Cerebellar cortex (tissue), 1 donor: ENCODE data around the gene HNF1B.

ENCODE experiments used
- DNase-seq: peaks from one replicate; pipeline ENCODE4 v3.0.0-alpha.2; 2015; ENCODE audit warnings: low spot score

HNF1B gene

GRCh38 chr17:37671824-37672547, 72.9 kb downstream of the HNF1B start:
- no peak for DNase-seq

DNA sequence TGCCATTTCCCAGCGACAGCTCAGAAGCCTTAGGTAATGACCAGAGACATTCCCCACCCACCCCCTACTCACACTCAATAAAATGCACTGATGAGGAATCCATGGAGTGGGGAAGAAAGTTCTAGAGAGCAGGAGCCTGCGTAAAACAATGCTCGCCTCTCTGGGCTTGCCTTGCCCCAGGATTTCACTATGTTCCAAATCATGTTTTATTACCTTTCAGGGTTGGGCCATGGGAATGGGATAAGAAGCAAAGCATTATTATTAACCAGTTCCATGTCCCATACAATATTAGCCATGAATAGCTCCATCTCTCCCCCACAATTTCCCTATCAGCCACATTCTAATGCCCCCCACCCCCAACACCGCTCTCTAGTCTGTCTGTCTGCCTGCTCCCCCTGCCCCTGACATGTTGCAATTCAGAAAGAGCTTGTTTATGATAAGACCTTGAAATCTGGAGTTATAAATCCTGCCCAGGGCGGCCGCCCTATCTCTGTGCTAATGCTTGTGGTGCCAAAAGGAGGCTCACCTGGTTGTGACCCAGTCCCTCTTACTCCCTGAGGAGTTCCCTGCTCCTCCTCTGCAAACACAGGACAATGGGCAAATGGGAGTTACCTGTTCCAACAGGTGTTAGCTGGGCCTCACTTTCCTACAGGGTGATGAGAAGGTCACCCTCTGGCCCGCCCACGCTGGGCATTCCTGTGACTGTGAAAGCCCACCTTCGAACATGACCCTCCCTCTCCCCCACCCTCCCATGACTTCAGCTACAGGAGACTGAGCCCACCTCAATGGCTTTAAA, 73.6 kb downstream of the HNF1B start:
- DNase-seq: no peak

DNA sequence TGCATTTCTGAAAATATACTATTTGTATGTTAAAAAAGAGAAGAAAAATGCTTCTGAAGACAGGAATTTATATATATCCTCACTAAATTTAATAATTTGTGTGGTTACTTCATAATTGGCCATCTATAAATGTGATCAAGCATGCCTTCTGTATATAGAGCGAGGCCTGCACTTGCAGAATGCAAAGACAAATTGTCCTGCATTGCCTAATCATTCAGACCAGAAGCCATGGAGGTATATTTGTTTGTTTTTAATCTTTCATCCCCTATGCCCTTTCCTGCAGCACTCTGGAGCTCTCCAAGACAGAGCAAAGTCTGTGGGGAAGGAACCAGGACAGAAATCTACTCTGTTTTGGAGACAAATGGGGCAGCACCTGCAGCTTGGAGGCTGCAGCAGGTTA, 77.8 kb downstream of the HNF1B start:
- no peak for DNase-seq

GRCh38 chr17:37664214-37664613, 80.6 kb downstream of the HNF1B start:
- DNase-seq: no peak

GRCh38 chr17:37662353-37662752, 82.5 kb downstream of the HNF1B start:
- no peak for DNase-seq

GRCh38 chr17:37661400-37662014, 83.4 kb downstream of the HNF1B start:
- DNase-seq: no peak

GRCh38 chr17:37659925-37660324, 84.9 kb downstream of the HNF1B start:
- DNase-seq: no peak

- no peak for DNase-seq
Observed at GRCh38 chr17:37657202-37657601, 87.7 kb downstream of the HNF1B start.

DNA sequence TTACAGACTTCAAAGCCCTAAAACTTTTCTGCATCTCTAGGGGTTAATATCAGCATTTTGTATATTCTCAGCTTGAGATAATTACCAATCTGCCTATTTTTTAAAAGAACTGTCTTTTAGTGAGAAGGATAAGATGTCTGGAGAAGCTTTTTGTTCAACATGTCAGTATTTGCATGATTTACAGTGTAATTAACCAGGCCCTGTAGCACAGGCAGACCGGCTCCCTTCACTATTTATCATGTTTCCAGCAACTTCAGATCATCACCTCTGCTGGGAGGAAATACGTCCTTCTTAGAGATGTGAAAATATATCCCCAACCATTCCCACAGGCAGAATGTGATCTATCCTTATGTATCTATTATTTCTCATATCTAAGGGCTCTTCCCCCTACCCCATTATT, 93.0 kb downstream of the HNF1B start:
- DNase-seq: no peak

GRCh38 chr17:37650419-37651003, 94.3 kb downstream of the HNF1B start:
- peak; percentile 37 for DNase-seq

DNA sequence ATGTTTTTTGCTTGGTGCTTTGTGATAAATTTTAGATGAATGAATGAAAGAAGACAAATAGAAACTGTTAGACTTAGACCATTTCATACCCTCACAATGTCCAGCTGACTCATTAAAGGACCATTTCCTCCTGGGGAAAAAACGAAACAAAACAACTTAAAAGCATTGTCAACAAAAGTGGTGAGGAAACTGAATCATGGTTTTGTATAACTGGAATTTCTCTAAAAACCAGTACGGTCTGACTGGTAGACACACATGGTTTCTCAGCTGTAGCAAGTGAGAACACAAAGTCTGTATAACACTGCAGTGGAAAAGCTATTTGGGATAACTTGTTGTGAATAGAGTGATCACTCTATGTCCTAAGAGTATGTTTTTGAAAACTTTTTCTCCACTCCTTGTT, 96.3 kb downstream of the HNF1B start:
- no peak for DNase-seq

DNA sequence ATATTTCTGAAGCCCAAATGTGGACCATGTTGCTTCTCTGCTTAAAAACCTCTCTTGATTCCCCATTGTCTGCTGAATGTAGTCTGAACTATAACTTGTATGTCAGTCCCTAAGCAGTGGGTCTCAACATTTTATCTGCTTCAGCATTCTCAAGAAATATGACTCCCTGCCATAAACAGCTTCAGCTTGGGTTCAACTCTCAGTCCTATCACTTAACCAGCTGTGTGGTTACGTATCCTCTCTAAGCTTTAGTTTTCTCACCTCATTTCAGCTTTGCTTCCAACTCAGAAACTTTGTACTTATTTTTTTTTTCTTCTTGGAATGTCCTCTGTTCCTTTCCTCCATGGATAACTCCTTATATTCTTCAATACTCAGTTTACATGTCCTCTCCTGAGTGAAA, 97.0 kb downstream of the HNF1B start:
- DNase-seq: no peak

- peak; percentile 33 for DNase-seq
Observed at GRCh38 chr17:37643869-37644268, 101.0 kb downstream of the HNF1B start.

DNA sequence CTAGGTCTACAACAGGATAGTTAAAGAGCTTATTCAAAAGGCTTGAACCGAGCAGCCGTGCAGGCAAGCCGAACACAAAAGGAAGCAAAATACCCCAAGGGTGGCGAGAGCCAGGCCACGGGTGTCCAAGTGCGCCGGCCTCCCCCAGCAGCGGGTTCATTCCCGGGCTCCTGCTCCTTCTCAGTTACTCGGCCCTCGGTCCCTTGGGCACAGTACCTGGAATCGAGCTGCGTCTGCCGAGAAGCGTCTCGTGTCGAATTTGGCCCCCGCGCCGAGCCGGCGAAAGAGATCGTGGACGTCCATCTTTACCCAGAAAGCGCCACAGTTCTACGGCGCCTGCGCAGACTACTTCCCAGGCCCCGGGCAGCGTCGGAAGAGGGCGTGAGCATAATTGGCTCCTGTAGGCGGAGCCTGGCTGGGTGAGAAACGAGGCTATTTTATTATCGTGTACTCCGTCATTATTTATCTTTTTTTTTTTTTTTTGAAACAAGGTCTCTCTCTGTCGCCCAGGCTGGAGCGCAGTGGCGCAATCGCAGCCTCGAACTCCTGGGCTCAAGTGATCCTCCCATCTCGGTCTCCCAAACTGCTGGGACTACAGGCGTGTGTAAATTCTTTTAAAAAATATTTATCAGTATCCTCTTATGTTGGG, 101.6 kb downstream of the HNF1B start, which contains the start of gene DDX52:
DDX52 (minus strand) TSS at position 329 of the 649 bp plus-strand sequence; CDS start at position 303, 26 bp downstream.
- peak; percentile 93 for DNase-seq

GRCh38 chr17:37642681-37643080, 102.2 kb downstream of the HNF1B start:
- no peak for DNase-seq

- DNase-seq: no peak
Observed at GRCh38 chr17:37640015-37640414, 104.8 kb downstream of the HNF1B start.

- DNase-seq: no peak
Observed at GRCh38 chr17:37637956-37638355, 106.9 kb downstream of the HNF1B start.
